ENCODE results near the gene CD3E. TPM values are rescaled to one million over a fixed set of nuclear protein-coding genes. Genes with fewer than 3 reads are reported as not detected.

The CD3E gene
- not detected in 2 replicates for total RNA-seq
- polyA plus RNA-seq (2012), result not detected

GRCh38 chr11:118304568-118305248 lies at the start of gene CD3E:
TSS of gene CD3E (plus strand) at chr11:118304730. CDS start at chr11:118304953, 223 bp downstream.
- no peak for DNase-seq (ENCODE audit: low read depth)

DNA sequence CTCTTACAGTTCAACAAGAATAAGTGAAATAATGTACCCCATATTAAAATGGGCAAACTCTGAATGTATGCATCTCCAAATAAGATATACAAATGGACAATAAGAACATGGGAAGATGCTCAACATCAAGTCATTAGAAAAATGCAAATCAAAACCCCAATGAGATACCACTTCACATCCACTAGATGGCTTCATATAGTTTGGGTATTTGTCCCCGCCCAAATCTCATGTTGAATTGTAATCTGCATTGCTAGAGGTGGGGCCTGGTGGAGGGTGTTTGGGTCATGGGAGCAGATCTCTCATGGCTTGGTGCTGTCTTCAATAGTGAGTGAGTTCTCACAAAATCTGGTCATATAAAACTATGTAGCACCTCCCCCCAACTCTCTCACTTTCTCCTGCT lies 46.1 kb upstream of the CD3E start:
- DNase-seq (ENCODE audit: low read depth), result no peak

DNA sequence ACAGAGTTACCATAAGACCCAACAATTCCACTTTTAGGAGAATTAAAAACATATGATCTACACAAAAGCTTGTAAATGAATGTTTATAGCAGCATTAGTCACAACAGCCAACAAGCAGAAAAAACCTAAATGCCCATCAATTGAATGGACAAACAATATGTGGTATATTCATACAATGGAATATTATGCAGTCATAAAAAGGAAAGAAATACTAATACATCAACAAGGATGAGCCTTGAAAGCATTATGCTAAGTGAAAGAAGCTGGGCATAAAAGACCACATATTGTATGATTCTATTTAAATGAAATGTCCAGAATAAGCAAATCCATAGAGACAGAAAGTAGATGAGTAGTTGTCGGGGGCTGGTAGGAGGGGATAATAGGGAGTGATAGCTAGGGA lies 45.4 kb upstream of the CD3E start:
- DNase-seq (ENCODE audit: low read depth), result no peak

- DNase-seq (ENCODE audit: low read depth), result no peak
Observed at GRCh38 chr11:118260353-118260752, 44.2 kb upstream of the CD3E start.

DNA sequence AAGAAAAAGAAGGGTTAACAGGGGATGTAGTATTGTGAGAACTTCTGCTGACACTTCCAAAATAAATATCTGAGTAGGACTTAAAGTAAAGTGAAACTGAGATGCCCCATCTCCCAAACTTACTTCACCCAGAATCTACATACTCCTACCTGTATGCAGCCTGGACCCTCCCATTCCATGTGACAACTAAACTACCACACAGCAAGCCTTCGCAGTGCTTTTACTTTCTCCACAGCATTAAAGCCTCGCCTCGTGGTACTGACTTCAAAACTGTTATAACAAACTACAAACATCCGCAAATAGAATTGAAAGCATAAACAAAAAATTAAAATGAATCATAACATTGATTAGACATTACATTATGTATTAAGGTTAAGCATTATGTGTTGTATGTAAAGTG lies 41.4 kb upstream of the CD3E start:
- DNase-seq (ENCODE audit: low read depth), result no peak

- DNase-seq (ENCODE audit: low read depth), result no peak
Observed at GRCh38 chr11:118263695-118264568, 40.6 kb upstream of the CD3E start, which contains the start of gene MPZL2. TSS of gene MPZL2 (minus strand) at chr11:118264297. CDS start at chr11:118264153, 144 bp downstream.

DNA sequence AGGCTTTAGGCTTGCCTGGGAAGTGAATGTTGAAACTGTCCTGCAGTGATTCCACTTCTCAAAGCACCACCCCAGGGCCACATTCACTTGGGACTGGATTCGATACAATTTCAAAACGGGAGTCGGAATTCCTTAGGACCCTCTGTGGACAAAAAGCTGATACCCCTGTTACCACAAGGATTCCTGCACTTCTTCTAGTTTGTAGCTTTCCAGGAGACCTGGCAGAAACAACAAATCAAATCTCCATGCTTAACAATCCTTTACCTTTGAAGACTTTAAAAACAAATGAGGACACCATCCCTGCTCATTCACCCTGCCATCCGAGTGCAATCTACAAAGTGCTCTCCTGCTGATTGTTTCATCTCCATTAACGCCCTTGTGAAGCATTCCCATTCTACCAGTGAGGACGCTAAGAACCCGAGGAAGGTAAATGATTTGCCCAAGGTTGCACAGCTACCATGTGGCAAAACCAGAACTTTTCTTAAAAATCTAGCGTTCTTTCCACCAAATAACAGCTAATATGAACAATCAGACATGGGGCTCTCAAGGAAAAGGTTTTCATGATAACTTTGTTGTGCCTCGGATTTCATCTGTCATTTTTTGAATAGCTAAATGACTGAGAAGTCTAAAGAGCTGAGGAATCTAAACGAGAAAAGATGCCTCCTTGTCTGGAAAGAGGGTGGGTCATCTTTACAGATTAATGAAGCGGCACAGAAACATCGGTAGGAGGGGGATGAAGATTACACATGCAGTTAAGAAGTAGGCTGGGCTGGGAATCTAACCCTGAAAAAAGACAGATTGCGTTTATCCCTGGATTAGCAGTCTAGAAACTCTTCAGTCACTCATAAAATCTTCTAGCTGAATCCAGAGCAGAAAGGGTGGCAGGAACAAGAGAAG lies 39.7 kb upstream of the CD3E start:
- DNase-seq (ENCODE audit: low read depth), result no peak

GRCh38 chr11:118265954-118266353 lies 38.6 kb upstream of the CD3E start:
- no peak for DNase-seq (ENCODE audit: low read depth)

DNA sequence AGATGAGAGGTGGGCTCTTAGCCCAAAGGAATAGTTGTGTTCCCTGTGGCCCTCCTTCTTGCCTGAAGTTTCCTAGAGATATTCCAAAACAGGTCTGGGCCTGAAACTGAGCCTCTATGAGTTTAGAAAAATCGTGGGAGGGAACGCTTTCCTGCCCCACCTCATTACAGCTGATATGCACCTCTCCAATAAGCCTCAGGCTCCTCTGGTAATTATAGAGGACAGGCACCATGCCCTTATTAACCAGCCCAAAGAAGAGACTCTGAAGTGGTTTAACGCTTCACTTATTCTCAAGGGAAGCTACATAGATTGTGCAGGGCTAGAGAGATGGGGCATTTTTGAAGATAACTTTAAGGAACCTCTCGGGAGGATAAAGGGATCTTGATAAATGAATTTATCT lies 37.0 kb upstream of the CD3E start:
- no peak for DNase-seq (ENCODE audit: low read depth)

GRCh38 chr11:118272001-118272400 lies 32.5 kb upstream of the CD3E start:
- DNase-seq (ENCODE audit: low read depth), result no peak

- DNase-seq (ENCODE audit: low read depth), result no peak
Observed at GRCh38 chr11:118274186-118274585, 30.3 kb upstream of the CD3E start.

GRCh38 chr11:118275176-118275575 lies 29.4 kb upstream of the CD3E start:
- no peak for DNase-seq (ENCODE audit: low read depth)

- DNase-seq (ENCODE audit: low read depth), result no peak
Observed at GRCh38 chr11:118276422-118276821, 28.1 kb upstream of the CD3E start.

- DNase-seq (ENCODE audit: low read depth), result no peak
Observed at GRCh38 chr11:118277312-118277711, 27.2 kb upstream of the CD3E start.

DNA sequence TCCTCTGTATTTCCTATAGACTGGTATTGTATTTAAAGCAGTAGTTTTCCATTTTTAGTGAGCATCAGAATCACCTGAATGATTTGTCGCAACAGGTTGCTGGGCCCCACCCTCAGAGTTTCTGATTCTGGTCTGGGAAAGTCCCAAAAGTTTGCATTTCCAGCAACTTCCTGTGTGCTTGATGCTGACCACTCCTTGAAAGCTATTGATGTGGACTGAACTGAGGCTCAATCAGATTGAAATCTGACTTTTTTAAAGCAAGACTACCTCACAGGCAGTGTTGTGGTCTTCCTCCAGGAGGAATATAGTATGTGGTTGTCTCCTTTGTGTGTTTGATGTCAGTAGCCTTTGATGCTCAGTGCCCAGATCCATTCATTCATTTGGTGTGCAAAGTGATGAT lies 23.2 kb upstream of the CD3E start:
- DNase-seq (ENCODE audit: low read depth), result no peak

DNA sequence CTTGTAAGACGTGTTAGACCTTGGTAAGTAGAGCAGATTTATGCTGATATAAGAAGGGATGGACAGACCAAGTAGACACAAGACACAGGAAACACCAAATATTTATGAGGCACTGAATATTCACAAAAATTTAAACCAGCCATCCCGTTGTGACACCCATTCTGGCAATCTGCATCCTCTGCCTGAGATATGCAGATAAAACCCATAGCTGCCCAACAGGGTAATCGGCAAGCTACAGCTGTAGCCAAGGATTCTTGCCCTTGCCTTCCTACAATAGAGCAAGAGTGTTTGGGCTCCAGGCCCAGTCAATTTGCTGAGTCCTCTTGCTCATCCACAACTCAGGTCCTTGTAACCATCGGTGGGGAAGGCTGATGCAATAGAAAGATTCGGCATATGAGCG lies 21.9 kb upstream of the CD3E start:
- DNase-seq (ENCODE audit: low read depth), result no peak

DNA sequence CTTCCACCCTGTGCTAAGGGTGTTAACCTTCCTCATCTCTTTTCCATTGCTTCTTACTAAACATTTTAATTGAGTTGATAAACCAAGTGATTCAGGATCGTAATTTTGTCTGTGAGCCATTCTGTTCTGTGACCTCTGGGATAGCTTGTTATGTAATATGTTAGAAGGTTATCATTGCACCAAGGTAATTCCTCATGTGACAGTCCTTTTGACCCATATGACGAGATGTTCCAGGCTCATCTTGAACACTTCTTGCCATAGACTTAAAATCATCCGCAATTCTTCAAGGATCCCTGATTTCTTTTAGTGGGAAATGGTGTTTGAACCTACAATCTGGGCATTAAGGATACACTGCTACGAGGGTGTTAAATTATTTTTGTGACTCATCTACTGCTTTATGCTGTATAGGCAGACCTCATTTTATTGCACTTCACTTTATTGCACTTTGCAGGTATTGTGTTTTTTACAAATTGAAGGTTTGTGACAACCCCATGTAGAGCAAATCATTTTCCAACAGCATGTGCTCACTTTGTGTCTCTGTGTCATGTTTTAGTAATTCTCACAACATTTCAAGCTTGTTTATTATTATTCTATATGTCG lies 21.4 kb upstream of the CD3E start:
- no peak for DNase-seq (ENCODE audit: low read depth)

DNA sequence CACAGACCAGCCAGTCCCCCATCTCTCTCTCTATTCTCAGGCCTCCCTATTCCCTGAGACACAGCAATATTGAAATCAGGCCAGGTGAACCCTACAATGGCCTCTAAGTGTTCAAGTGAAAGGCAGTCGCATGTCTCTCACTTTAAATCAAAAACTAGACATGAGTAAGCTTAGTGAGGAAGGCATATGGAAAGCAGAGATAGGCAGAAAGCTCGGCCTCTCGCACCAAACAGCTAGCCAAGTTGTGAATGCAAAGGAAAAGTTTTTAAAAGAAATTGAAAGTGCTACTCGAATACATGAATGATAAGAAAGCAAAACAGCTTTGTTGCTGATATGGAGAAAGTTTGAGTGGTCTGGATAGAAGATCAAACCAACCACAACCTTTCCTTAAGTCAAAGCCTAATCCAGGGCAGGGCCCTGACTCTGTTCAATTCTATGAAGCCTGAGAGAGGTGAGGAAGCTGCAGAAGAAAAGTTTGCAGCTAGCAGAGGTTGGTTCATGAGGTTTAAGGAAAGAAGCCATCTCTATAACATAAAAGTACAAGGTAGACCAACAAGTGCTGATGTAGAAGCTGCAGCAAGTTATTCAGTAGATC lies 20.7 kb upstream of the CD3E start:
- no peak for DNase-seq (ENCODE audit: low read depth)

DNA sequence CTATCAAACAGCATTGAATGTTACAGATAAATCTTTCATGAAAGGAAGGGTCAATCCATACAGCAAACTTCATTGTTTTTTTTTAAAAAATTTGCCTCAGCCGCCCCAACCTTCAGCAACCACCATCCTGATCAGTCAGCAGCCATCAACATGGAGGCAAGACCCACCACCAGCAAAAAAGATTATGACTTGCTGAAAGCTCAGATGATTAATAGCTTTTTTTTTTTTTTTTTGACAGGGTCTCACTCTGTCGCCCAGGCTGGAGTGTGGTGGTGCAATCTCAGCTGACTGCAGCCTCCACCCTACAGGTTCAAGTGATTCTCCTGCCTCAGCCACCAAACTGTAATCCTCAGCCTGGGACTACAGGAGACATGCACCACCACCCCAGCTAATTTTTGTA lies 18.0 kb upstream of the CD3E start:
- DNase-seq (ENCODE audit: low read depth), result no peak

- no peak for DNase-seq (ENCODE audit: low read depth)
Observed at GRCh38 chr11:118287006-118287405, 17.5 kb upstream of the CD3E start.

- no peak for DNase-seq (ENCODE audit: low read depth)
Observed at GRCh38 chr11:118289401-118289800, 15.1 kb upstream of the CD3E start.
